Panc1 (cell line): Measurements from ENCODE around the gene SGPP1.

Experiments used
- POLR2AphosphoS5 ChIP-seq: IDR thresholded peaks from 2 replicates; pipeline ENCODE4 v1.6.1; 2012; ENCODE audit warnings: mild to moderate bottlenecking, low read depth, low read length, moderate library complexity
- SIN3A ChIP-seq: IDR thresholded peaks from 2 replicates; pipeline ENCODE4 v1.6.1; 2012; ENCODE audit warnings: low read depth, mild to moderate bottlenecking, low read length, moderate library complexity, borderline replicate concordance; ENCODE audit not compliant: insufficient read depth
- TF ChIP-seq, protein P1 (sequence below): fragments of 450-650 bp; IDR thresholded peaks from 2 replicates; pipeline ENCODE4 v1.5.1; 2017; ENCODE audit warnings: mild to moderate bottlenecking
- TF ChIP-seq, protein P2 (sequence below), 2 experiments: IDR thresholded peaks; 2 replicates each; pipeline ENCODE4 v1.6.1; 2011 to 2012; ENCODE audit warnings: low read depth in 2 of 2, control low read depth in 1 of 2, low read length in 1 of 2, mild to moderate bottlenecking in 1 of 2, moderate library complexity in 1 of 2; ENCODE audit not compliant: insufficient read depth in 1 of 2

GRCh38 chr14:63727736-63728728 lies at the start of gene SGPP1:
- TF ChIP-seq, protein P1, sequence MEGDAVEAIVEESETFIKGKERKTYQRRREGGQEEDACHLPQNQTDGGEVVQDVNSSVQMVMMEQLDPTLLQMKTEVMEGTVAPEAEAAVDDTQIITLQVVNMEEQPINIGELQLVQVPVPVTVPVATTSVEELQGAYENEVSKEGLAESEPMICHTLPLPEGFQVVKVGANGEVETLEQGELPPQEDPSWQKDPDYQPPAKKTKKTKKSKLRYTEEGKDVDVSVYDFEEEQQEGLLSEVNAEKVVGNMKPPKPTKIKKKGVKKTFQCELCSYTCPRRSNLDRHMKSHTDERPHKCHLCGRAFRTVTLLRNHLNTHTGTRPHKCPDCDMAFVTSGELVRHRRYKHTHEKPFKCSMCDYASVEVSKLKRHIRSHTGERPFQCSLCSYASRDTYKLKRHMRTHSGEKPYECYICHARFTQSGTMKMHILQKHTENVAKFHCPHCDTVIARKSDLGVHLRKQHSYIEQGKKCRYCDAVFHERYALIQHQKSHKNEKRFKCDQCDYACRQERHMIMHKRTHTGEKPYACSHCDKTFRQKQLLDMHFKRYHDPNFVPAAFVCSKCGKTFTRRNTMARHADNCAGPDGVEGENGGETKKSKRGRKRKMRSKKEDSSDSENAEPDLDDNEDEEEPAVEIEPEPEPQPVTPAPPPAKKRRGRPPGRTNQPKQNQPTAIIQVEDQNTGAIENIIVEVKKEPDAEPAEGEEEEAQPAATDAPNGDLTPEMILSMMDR: peak; percentile 42
- TF ChIP-seq, protein P2, sequence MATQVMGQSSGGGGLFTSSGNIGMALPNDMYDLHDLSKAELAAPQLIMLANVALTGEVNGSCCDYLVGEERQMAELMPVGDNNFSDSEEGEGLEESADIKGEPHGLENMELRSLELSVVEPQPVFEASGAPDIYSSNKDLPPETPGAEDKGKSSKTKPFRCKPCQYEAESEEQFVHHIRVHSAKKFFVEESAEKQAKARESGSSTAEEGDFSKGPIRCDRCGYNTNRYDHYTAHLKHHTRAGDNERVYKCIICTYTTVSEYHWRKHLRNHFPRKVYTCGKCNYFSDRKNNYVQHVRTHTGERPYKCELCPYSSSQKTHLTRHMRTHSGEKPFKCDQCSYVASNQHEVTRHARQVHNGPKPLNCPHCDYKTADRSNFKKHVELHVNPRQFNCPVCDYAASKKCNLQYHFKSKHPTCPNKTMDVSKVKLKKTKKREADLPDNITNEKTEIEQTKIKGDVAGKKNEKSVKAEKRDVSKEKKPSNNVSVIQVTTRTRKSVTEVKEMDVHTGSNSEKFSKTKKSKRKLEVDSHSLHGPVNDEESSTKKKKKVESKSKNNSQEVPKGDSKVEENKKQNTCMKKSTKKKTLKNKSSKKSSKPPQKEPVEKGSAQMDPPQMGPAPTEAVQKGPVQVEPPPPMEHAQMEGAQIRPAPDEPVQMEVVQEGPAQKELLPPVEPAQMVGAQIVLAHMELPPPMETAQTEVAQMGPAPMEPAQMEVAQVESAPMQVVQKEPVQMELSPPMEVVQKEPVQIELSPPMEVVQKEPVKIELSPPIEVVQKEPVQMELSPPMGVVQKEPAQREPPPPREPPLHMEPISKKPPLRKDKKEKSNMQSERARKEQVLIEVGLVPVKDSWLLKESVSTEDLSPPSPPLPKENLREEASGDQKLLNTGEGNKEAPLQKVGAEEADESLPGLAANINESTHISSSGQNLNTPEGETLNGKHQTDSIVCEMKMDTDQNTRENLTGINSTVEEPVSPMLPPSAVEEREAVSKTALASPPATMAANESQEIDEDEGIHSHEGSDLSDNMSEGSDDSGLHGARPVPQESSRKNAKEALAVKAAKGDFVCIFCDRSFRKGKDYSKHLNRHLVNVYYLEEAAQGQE (IDR thresholded peaks at IDR 0.05; ENCODE audit: insufficient read depth in 1 of 2, low read depth in 2 of 2, low read length in 1 of 2): no peak
- TF ChIP-seq POLR2AphosphoS5: peak; percentile 51; the same call in 1 of the 2 replicates
- TF ChIP-seq SIN3A: 0 out of 2 replicates have a peak, but pooled peaks have one; percentile 28
